ENCODE results near the gene VSTM2A. TPM values are rescaled to one million over a fixed set of nuclear protein-coding genes. Genes with fewer than 3 reads are reported as not detected.
"Not testable (repeated sequence)": the region's sequence is repeated elsewhere in the genome, so short reads cannot be mapped to it uniquely, and the experiment has no call there.

Gene VSTM2A, protein sequence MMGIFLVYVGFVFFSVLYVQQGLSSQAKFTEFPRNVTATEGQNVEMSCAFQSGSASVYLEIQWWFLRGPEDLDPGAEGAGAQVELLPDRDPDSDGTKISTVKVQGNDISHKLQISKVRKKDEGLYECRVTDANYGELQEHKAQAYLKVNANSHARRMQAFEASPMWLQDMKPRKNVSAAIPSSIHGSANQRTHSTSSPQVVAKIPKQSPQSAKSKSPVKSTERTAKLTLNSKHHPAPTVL
- not detected in 2 replicates for total RNA-seq (2014; rRNA removed; shearing (Covaris generic))

- no peak for DNase-seq (ENCODE audit: low spot score)
These were observed at the start of gene VSTM2A for GRCh38 chr7:54541669-54542625. Gene VSTM2A, plus strand, starts transcription at chr7:54542375. Its CDS starts 356 bp downstream, at chr7:54542731.

DNA sequence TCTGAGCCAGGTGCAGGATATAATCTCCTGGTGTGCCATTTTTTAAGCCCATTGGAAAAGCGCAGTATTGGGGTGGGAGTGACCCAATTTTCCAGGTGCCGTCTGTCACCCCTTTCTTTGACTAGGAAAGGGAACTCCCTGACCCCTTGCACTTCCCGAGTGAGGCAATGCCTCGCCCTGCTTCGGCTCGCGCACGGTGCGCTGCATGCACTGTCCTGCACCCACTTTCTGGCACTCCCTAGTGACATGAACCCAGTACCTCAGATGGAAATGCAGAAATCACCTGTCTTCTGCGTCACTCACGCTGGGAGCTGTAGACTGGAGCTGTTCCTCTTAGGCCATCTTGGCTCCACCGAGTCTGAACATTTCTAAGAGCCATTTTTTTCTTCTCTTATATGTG, 37.6 kb upstream of the VSTM2A start:
- DNase-seq (ENCODE audit: low spot score), result not testable (repeated sequence)

DNA sequence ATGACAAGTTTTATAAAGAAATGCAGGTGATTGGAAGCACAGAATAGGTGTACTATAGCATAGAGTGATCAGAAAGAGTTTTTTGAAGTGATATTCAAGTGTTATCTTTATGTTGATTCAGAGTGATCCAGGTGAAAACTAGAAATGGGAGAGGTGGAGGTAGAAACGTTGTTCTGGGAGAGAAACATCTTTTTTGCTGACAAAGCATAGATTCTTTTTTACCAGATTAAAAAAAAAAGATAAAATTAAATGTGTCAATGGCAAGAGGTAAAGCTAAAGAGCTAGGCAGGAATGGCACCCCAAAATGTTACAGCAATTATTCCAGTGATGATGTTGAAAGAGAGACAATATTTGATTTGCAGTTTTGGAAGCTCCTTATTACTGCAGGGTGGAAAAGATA, 12.6 kb upstream of the VSTM2A start:
- DNase-seq (ENCODE audit: low spot score), result no peak

- no peak for DNase-seq (ENCODE audit: low spot score)
These were observed 4.1 kb upstream of the VSTM2A start for GRCh38 chr7:54538122-54538521.

GRCh38 chr7:54543051-54543488, 895 bp downstream of the VSTM2A start:
- DNase-seq (ENCODE audit: low spot score), result peak; percentile 33

DNA sequence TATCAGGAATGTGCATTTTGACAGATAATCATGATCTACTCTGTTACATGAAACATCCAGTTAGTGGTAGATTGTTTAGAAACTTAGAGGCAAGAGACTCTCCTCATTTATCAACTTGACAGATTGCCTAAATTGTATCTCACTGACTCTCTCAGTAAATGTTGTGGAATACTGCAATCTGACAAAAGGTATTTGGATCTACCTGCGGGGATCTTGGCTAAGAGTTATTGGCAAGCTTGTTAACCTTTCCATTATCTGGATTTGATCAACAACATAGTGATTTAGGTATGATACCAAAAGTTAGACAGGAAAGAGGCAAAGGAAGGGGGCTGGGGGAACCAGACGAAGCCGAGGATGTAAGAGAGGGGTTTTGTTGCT, 2.0 kb downstream of the VSTM2A start:
- no peak for DNase-seq (ENCODE audit: low spot score)

- no peak for DNase-seq (ENCODE audit: low spot score)
These were observed 2.5 kb downstream of the VSTM2A start for GRCh38 chr7:54544527-54545240.

- no peak for DNase-seq (ENCODE audit: low spot score)
These were observed 3.0 kb downstream of the VSTM2A start for GRCh38 chr7:54545241-54545563.

GRCh38 chr7:54546081-54546985, 4.2 kb downstream of the VSTM2A start:
- DNase-seq (ENCODE audit: low spot score), result no peak

DNA sequence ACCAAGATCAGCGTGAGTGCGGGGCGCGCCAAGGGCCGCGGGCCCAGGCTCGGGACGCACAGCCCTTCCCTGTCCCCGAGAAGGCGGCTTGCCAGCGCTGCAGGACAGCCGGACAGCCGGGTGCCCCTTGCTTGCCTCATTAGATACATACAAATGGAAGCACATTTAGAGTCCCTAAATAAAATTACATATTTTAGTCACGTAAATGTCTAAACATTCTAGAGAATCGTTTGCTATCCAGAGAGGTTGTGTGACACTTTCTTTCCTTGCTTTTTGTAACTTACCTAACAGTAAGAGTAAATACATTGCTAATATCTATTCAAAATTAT, 4.8 kb downstream of the VSTM2A start:
- no peak for DNase-seq (ENCODE audit: low spot score)

- DNase-seq (ENCODE audit: low spot score), result no peak
These were observed 8.3 kb downstream of the VSTM2A start for GRCh38 chr7:54550471-54550870.

- no peak for DNase-seq (ENCODE audit: low spot score)
These were observed 13.9 kb downstream of the VSTM2A start for GRCh38 chr7:54556121-54556520.

- DNase-seq (ENCODE audit: low spot score), result no peak
These were observed 17.2 kb downstream of the VSTM2A start for GRCh38 chr7:54559401-54559800.

DNA sequence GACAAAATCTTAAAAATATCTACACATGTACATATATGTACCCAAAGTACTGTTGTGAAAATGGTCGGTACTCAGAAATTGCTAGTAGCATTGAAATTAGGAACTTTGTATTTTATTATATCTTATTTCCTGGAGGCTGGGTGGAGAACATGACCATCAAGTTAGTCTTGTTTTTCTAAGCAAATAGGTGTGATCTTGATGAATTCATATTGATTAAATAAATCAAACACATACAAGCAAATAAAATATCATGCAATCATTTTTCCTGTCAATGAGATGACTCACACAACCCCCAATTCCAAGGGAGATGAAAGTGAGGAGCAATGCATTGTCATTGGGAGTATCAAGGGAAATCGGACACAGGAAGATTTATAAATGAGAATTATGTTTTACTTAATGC, 18.0 kb downstream of the VSTM2A start:
- no peak for DNase-seq (ENCODE audit: low spot score)

DNA sequence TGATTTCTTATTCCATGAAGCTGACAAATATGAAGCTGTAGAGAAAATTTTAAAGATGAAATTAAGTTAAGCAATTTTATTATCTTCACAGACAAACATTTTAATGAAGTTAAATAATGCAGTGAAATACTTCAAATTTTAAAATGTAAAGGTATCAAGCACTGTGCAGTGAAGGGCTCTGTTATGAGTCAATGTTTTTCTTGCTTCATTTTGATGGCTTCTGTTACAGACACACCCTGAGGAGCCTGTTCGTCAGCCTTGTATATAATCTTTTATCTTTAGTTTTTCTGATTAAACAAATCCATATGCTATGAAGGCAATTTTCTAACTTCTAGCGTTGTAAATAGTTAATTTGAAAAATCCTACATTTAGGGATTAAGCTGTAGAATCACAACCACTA, 18.5 kb downstream of the VSTM2A start:
- DNase-seq (ENCODE audit: low spot score), result no peak

DNA sequence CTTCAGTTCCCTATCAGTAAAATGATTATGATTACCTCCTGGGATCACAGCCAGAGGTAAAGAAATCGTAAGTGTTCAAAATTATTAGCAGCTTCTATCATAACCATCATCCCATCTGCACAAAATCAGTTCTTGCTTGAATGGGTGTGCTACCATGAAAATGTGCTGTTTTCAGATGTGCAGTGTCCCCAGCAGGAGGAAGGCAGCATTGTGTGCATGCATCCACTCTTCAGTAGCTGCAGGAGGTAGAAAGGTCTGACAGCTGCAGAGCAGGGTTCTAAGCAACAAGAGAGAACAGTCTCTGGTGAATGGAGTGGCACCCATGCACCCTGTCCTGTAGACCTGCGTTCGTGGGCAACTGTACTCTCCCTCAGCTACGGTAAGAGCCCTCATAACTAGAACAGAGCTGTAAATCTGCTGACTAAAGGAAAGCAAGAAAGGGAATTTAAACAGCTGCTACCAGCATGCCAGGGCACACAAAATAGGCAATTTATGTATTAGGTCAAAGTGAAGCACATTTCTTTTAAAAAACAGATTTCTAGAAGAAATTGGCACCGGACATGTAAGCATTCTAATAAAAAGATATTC, 21.2 kb downstream of the VSTM2A start:
- DNase-seq (ENCODE audit: low spot score), result no peak

GRCh38 chr7:54565432-54565831, 23.3 kb downstream of the VSTM2A start:
- DNase-seq (ENCODE audit: low spot score), result no peak

DNA sequence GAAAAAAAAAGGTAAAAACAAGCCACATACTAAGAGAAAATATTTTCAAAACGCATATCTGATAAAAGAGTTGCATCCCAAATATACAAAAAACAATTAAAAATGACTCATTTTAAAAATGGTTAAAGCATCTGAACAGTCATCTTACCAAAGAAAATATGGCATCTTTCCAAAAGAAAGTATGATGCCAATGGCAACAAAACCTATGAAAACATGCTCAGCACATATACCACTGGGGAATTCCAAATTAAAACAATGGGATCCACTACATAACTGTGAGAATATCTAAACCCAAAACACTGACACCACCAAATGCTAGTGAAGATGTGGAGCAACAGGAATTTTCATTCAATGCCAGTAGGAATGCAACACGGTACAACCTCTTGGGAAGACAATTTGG, 39.3 kb downstream of the VSTM2A start:
- peak; percentile 16 for DNase-seq (ENCODE audit: low spot score)

- DNase-seq (ENCODE audit: low spot score), result no peak
These were observed 49.5 kb downstream of the VSTM2A start for GRCh38 chr7:54591404-54592386.

GRCh38 chr7:54596747-54597146, 54.6 kb downstream of the VSTM2A start:
- no peak for DNase-seq (ENCODE audit: low spot score)
